ENCODE results near the gene UTRN. TPM values are rescaled to one million over a fixed set of nuclear protein-coding genes. Genes with fewer than 3 reads are reported as not detected.

Gene UTRN
- total and polyA plus RNA-seq, 2 experiments from 2014 or later: 53.9 to 121 TPM

DNA sequence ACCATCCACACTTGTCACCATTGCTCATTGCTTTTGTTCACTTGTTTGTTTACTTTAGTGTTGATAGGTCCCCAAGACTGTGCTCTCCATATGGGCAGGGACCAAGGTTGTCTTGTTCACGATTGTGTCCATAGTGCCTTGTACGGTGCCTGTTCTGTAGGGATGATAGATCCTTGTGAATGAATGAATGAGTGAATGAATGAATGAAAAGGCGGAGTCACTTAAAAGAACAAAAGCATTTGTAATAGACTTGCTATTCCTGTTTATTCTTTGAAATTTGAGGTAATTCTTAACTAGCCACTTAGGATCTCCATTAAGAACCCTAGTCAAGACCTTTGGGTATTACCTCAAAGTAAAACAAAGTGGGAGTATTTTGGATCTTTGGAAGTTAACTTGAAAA lies 47.0 kb downstream of the UTRN start:
- Histone ChIP-seq H4K20me1 (replicated peaks; ENCODE audit: insufficient read depth) (no peaks in the 10 kb centered on the region), H3K27ac (ENCODE audit: low read depth) (peak overlapping the region; percentile 76), H3K4me3 (peak overlapping the region; percentile 9; the same call in 1 of the 2 replicates), H3K4me1 (ENCODE audit: insufficient read depth) (peaks cover 60% of the 10 kb centered on the region), H3K36me3 (ENCODE audit: insufficient read depth) (no peaks in the 10 kb centered on the region), H3K79me2 (replicated peaks; ENCODE audit: insufficient read depth) (peaks cover 66% of the 10 kb centered on the region), H3F3A (replicated peaks; ENCODE audit: low read depth) (no peaks in the 10 kb centered on the region), H2AFZ (no peak overlapping the region), H3K9me2 (ENCODE audit: insufficient read depth) (no peaks in the 10 kb centered on the region), H3K27me3 (ENCODE audit: insufficient read depth) (no peaks in the 10 kb centered on the region), H3K4me2 (peak overlapping the region; percentile 61)
- TF ChIP-seq EZH2 (IDR thresholded peaks at IDR 0.05; ENCODE audit: low read depth, unreplicated experiment) (no peak), CREB1 (CRISPR knock-in tag; IDR thresholded peaks at IDR 0.05; ENCODE audit: low read depth) (no peak), STAT1 (IDR thresholded peaks at IDR 0.05; ENCODE audit: unreplicated experiment) (no peak), JUNB (IDR thresholded peaks at IDR 0.05; ENCODE audit: unreplicated experiment) (no peak), POLR2AphosphoS5 (IDR thresholded peaks at IDR 0.05; ENCODE audit: low read depth) (no peak), ZNF331 (CRISPR knock-in tag; IDR thresholded peaks at IDR 0.05; ENCODE audit: low read depth) (no peak), NANOG (IDR thresholded peaks at IDR 0.05; ENCODE audit: borderline replicate concordance) (no peak), ZNF114 (CRISPR knock-in tag; IDR thresholded peaks at IDR 0.05) (no peak), EZH2phosphoT487 (IDR thresholded peaks at IDR 0.05; ENCODE audit: unreplicated experiment) (no peak)
- TF ChIP-seq, protein P1, sequence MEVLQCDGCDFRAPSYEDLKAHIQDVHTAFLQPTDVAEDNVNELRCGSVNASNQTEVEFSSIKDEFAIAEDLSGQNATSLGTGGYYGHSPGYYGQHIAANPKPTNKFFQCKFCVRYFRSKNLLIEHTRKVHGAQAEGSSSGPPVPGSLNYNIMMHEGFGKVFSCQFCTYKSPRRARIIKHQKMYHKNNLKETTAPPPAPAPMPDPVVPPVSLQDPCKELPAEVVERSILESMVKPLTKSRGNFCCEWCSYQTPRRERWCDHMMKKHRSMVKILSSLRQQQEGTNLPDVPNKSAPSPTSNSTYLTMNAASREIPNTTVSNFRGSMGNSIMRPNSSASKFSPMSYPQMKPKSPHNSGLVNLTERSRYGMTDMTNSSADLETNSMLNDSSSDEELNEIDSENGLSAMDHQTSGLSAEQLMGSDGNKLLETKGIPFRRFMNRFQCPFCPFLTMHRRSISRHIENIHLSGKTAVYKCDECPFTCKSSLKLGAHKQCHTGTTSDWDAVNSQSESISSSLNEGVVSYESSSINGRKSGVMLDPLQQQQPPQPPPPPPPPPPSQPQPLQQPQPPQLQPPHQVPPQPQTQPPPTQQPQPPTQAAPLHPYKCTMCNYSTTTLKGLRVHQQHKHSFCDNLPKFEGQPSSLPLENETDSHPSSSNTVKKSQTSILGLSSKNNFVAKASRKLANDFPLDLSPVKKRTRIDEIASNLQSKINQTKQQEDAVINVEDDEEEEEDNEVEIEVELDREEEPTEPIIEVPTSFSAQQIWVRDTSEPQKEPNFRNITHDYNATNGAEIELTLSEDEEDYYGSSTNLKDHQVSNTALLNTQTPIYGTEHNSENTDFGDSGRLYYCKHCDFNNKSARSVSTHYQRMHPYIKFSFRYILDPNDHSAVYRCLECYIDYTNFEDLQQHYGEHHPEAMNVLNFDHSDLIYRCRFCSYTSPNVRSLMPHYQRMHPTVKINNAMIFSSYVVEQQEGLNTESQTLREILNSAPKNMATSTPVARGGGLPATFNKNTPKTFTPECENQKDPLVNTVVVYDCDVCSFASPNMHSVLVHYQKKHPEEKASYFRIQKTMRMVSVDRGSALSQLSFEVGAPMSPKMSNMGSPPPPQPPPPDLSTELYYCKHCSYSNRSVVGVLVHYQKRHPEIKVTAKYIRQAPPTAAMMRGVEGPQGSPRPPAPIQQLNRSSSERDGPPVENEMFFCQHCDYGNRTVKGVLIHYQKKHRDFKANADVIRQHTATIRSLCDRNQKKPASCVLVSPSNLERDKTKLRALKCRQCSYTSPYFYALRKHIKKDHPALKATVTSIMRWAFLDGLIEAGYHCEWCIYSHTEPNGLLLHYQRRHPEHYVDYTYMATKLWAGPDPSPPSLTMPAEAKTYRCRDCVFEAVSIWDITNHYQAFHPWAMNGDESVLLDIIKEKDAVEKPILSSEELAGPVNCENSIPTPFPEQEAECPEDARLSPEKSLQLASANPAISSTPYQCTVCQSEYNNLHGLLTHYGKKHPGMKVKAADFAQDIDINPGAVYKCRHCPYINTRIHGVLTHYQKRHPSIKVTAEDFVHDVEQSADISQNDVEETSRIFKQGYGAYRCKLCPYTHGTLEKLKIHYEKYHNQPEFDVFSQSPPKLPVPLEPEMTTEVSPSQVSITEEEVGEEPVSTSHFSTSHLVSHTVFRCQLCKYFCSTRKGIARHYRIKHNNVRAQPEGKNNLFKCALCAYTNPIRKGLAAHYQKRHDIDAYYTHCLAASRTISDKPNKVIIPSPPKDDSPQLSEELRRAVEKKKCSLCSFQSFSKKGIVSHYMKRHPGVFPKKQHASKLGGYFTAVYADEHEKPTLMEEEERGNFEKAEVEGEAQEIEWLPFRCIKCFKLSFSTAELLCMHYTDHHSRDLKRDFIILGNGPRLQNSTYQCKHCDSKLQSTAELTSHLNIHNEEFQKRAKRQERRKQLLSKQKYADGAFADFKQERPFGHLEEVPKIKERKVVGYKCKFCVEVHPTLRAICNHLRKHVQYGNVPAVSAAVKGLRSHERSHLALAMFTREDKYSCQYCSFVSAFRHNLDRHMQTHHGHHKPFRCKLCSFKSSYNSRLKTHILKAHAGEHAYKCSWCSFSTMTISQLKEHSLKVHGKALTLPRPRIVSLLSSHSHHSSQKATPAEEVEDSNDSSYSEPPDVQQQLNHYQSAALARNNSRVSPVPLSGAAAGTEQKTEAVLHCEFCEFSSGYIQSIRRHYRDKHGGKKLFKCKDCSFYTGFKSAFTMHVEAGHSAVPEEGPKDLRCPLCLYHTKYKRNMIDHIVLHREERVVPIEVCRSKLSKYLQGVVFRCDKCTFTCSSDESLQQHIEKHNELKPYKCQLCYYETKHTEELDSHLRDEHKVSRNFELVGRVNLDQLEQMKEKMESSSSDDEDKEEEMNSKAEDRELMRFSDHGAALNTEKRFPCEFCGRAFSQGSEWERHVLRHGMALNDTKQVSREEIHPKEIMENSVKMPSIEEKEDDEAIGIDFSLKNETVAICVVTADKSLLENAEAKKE (CRISPR knock-in tag; IDR thresholded peaks at IDR 0.05): no peak
- TF ChIP-seq, protein P2, sequence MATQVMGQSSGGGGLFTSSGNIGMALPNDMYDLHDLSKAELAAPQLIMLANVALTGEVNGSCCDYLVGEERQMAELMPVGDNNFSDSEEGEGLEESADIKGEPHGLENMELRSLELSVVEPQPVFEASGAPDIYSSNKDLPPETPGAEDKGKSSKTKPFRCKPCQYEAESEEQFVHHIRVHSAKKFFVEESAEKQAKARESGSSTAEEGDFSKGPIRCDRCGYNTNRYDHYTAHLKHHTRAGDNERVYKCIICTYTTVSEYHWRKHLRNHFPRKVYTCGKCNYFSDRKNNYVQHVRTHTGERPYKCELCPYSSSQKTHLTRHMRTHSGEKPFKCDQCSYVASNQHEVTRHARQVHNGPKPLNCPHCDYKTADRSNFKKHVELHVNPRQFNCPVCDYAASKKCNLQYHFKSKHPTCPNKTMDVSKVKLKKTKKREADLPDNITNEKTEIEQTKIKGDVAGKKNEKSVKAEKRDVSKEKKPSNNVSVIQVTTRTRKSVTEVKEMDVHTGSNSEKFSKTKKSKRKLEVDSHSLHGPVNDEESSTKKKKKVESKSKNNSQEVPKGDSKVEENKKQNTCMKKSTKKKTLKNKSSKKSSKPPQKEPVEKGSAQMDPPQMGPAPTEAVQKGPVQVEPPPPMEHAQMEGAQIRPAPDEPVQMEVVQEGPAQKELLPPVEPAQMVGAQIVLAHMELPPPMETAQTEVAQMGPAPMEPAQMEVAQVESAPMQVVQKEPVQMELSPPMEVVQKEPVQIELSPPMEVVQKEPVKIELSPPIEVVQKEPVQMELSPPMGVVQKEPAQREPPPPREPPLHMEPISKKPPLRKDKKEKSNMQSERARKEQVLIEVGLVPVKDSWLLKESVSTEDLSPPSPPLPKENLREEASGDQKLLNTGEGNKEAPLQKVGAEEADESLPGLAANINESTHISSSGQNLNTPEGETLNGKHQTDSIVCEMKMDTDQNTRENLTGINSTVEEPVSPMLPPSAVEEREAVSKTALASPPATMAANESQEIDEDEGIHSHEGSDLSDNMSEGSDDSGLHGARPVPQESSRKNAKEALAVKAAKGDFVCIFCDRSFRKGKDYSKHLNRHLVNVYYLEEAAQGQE (IDR thresholded peaks at IDR 0.05; ENCODE audit: unreplicated experiment): no peak
- TF ChIP-seq, protein P3, sequence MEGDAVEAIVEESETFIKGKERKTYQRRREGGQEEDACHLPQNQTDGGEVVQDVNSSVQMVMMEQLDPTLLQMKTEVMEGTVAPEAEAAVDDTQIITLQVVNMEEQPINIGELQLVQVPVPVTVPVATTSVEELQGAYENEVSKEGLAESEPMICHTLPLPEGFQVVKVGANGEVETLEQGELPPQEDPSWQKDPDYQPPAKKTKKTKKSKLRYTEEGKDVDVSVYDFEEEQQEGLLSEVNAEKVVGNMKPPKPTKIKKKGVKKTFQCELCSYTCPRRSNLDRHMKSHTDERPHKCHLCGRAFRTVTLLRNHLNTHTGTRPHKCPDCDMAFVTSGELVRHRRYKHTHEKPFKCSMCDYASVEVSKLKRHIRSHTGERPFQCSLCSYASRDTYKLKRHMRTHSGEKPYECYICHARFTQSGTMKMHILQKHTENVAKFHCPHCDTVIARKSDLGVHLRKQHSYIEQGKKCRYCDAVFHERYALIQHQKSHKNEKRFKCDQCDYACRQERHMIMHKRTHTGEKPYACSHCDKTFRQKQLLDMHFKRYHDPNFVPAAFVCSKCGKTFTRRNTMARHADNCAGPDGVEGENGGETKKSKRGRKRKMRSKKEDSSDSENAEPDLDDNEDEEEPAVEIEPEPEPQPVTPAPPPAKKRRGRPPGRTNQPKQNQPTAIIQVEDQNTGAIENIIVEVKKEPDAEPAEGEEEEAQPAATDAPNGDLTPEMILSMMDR (conservative IDR thresholded peaks at IDR 0.05; ENCODE audit: low read depth in 2 of 2): no peak
- TF ChIP-seq, protein P4, sequence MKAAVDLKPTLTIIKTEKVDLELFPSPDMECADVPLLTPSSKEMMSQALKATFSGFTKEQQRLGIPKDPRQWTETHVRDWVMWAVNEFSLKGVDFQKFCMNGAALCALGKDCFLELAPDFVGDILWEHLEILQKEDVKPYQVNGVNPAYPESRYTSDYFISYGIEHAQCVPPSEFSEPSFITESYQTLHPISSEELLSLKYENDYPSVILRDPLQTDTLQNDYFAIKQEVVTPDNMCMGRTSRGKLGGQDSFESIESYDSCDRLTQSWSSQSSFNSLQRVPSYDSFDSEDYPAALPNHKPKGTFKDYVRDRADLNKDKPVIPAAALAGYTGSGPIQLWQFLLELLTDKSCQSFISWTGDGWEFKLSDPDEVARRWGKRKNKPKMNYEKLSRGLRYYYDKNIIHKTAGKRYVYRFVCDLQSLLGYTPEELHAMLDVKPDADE (IDR thresholded peaks at IDR 0.05): no peak
- DNase-seq (ENCODE audit: low spot score) (no peak), ATAC-seq (no peak)
- peak overlapping the region; percentile 99 for H3K27ac Mint-ChIP-seq
- no peaks in the 10 kb centered on the region for H3K36me3 Mint-ChIP-seq (ENCODE audit: low read depth)
- no peaks in the 10 kb centered on the region for H3K9me3 Mint-ChIP-seq
- H3K4me3 Mint-ChIP-seq: peak overlapping the region; percentile 81
- H3K4me1 Mint-ChIP-seq: peaks cover 78% of the 10 kb centered on the region
- peaks cover 10% of the 10 kb centered on the region for H3K27me3 Mint-ChIP-seq (ENCODE audit: insufficient read depth, low read depth, poor library complexity)

Data from GM23338 (cell line).